A673 (cell line): ENCODE measurements around the gene GGT7. TPM values are rescaled to one million over a fixed set of nuclear protein-coding genes. Genes with fewer than 3 reads are reported as not detected.

Experiments
- BruUV-seq: library from RNA; stranded (reverse); fragments of 400-500 nt; replicated peaks from 2 replicates; lab custom pipeline; 2021; lab: Mats Ljungman, UMichigan
- CTCF ChIA-PET: fragments of 300-600 bp; sonication (Branson Sonifier 250); formaldehyde crosslinking; loops from one replicate; lab custom pipeline; 2022; ENCODE audit warnings: antibody characterized with exemption; lab: Charles Lee
- POLR2A ChIA-PET: fragments of 300-600 bp; sonication (Branson Sonifier 250); formaldehyde crosslinking; loops from one replicate; lab custom pipeline; 2022; ENCODE audit warnings: antibody characterized with exemption; ENCODE audit not compliant: low non-redundant PET; lab: Charles Lee
- DNase-seq: peaks from one replicate; pipeline ENCODE4 v3.0.0-alpha.2; 2015; ENCODE audit warnings: low spot score
- H3K27ac ChIP-seq: fragments of 200-600 bp; sonication (generic); 2 replicates; pipeline ENCODE4 v1.5.1; 2016; ENCODE audit warnings: mixed run types, low read depth, mild to moderate bottlenecking, mixed read lengths, antibody characterized with exemption, low read length; ENCODE audit not compliant: poor library complexity, severe bottlenecking
- H3K27me3 ChIP-seq: fragments of 200-600 bp; sonication (generic); replicated peaks from 2 replicates; pipeline ENCODE4 v1.6.1; 2017; ENCODE audit warnings: mixed run types, low read depth, mild to moderate bottlenecking, mixed read lengths, antibody characterized with exemption, low read length; ENCODE audit not compliant: insufficient read depth, poor library complexity
- H3K36me3 ChIP-seq: fragments of 200-600 bp; sonication (generic); 2 replicates; pipeline ENCODE4 v1.6.1; 2016; ENCODE audit warnings: mixed run types, mild to moderate bottlenecking, mixed read lengths, antibody characterized with exemption, low read length; ENCODE audit not compliant: insufficient read depth, poor library complexity, severe bottlenecking
- H3K4me1 ChIP-seq: fragments of 200-600 bp; sonication (generic); 2 replicates; pipeline ENCODE4 v1.6.1; 2017; ENCODE audit warnings: mixed run types, mild to moderate bottlenecking, mixed read lengths, antibody characterized with exemption, low read length; ENCODE audit not compliant: insufficient read depth, poor library complexity, severe bottlenecking
- H3K4me3 ChIP-seq: fragments of 200-600 bp; sonication (generic); 2 replicates; pipeline ENCODE4 v1.5.1; 2016; ENCODE audit warnings: low read depth, mixed run types, mild to moderate bottlenecking, mixed read lengths, low read length; ENCODE audit not compliant: poor library complexity, severe bottlenecking
- H3K9me3 ChIP-seq: fragments of 200-600 bp; sonication (generic); 2 replicates; pipeline ENCODE4 v1.6.1; 2016; ENCODE audit warnings: mixed run types, low read depth, mild to moderate bottlenecking, mixed read lengths, antibody characterized with exemption, low read length; ENCODE audit not compliant: poor library complexity, severe bottlenecking
- EZH2 ChIP-seq: fragments of 200-600 bp; sonication (generic); IDR thresholded peaks from 2 replicates; pipeline ENCODE4 v1.6.1; 2017; ENCODE audit warnings: borderline replicate concordance, low read depth, mild to moderate bottlenecking, mixed read lengths, antibody characterized with exemption, low read length; ENCODE audit not compliant: poor library complexity, severe bottlenecking
- intact Hi-C: fragments of 100-400 bp; cut with micrococcal nuclease; formaldehyde crosslinking; loops from one replicate; pipeline ENCODE4 v1.10.0; 2022; ENCODE audit not compliant: unreplicated experiment
- total RNA-seq: library from RNA; stranded (reverse); gene quantifications from 2 replicates; pipeline ENCODE4 v1.2.3, GENCODE V29; 2021
- TF ChIP-seq, protein P1 (sequence below): fragments of 300-800, 200-600 bp; sonication (generic); conservative IDR thresholded peaks from 2 replicates; pipeline ENCODE4 v1.5.1; 2017; ENCODE audit warnings: low read depth, mild to moderate bottlenecking, antibody characterized with exemption, low read length, moderate library complexity, mixed read lengths

Gene GGT7
- total RNA-seq, 1 experiment from 2014 or later: 14.1 TPM

DNA sequence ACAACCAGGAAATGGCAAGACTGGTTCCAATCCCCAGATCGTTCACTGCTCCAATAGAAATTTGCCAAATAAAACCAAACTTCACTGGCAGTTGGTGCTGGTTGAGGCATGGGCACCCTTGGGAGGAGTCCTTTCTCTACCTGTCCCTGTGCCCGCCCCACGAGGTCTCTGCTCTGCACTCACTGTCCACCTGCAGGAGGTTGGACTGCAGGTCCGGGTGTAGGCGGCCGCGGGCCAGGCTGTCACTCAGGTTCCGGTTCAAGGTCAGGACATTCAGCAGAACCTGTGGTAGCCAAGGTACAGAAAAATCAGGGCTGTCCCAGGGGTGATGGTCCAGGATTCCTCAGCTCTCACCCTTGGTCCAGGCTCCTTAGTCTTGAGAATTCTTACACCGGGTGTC lies 22.9 kb downstream of the GGT7 start:
- Histone ChIP-seq H3K4me1 (no peaks in the 10 kb centered on the region), H3K27me3 (no peaks in the 10 kb centered on the region), H3K36me3 (peaks cover 11% of the 10 kb centered on the region), H3K4me3 (no peak overlapping the region), H3K27ac (no peak overlapping the region), H3K9me3 (no peaks in the 10 kb centered on the region)
- intact Hi-C loops: no loop called here
- no peak for TF ChIP-seq EZH2
- BruUV-seq: no TSS peak
- DNase-seq: no peak
- CTCF ChIA-PET: no interaction called here
- POLR2A ChIA-PET: no interaction called here

DNA sequence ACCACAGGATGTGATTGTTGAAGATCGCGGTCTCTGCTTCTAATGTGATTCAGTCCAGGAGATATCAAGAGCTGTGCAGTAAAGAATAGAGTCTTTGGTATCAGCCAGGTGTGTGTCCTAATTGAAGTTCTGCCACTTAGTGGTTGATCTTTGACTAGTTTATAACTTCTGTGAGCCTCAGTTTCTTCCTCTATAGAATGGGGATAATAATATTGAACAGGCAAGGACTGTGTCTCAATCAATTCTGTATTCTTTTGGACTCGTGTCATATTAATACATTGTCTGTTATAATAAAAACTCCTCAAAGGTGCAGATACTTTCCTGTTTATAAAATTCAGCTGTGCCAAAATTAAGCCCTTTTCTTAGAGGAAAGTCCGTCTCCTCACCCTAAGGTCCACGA lies 24.1 kb downstream of the GGT7 start:
- ChIA-PET POLR2A (interaction anchor here (0.6 kb wide), 1 partner anchor 427 kb away, joined by 5 read pairs; no protein-coding TSS in a partner anchor), CTCF (no interaction called here)
- H3K27me3 ChIP-seq: no peaks in the 10 kb centered on the region
- TF ChIP-seq EZH2: no peak
- TF ChIP-seq, protein P1, sequence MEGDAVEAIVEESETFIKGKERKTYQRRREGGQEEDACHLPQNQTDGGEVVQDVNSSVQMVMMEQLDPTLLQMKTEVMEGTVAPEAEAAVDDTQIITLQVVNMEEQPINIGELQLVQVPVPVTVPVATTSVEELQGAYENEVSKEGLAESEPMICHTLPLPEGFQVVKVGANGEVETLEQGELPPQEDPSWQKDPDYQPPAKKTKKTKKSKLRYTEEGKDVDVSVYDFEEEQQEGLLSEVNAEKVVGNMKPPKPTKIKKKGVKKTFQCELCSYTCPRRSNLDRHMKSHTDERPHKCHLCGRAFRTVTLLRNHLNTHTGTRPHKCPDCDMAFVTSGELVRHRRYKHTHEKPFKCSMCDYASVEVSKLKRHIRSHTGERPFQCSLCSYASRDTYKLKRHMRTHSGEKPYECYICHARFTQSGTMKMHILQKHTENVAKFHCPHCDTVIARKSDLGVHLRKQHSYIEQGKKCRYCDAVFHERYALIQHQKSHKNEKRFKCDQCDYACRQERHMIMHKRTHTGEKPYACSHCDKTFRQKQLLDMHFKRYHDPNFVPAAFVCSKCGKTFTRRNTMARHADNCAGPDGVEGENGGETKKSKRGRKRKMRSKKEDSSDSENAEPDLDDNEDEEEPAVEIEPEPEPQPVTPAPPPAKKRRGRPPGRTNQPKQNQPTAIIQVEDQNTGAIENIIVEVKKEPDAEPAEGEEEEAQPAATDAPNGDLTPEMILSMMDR: no peak
- no TSS peak for BruUV-seq
- H3K36me3 ChIP-seq: peaks cover 11% of the 10 kb centered on the region
- no peak overlapping the region for H3K27ac ChIP-seq
- no peaks in the 10 kb centered on the region for H3K9me3 ChIP-seq
- H3K4me1 ChIP-seq: no peaks in the 10 kb centered on the region
- intact Hi-C loops: no loop called here
- no peak overlapping the region for H3K4me3 ChIP-seq
- DNase-seq: no peak

DNA sequence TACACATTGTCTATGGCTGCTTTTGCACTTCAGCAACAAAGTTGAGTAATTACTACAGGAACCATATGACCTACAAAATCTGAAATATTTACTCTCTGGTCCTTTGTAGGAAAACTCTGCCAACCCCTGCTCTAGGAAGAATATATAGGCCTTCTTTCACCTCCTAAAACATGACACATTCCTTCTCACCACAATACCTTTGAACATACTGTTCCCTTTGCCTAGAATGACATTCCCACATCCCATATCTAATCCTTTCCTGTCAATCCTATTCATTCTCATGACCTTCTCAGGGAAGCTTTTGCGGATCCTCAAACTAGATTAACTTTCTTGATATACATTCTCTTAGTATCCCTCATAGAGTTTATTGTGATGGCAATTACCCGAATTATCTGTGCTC lies 29.2 kb downstream of the GGT7 start:
- ChIA-PET POLR2A (no interaction called here), CTCF (interaction anchor here (0.7 kb wide), 1 partner anchor 956 kb away, joined by 3 read pairs; no protein-coding TSS in a partner anchor)
- Histone ChIP-seq H3K9me3 (no peaks in the 10 kb centered on the region), H3K27me3 (no peaks in the 10 kb centered on the region), H3K27ac (no peak overlapping the region), H3K36me3 (no peaks in the 10 kb centered on the region), H3K4me3 (no peak overlapping the region), H3K4me1 (no peaks in the 10 kb centered on the region)
- BruUV-seq: no TSS peak
- TF ChIP-seq, protein P1: no peak
- TF ChIP-seq EZH2: no peak
- no peak for DNase-seq
- intact Hi-C loops: no loop called here

DNA sequence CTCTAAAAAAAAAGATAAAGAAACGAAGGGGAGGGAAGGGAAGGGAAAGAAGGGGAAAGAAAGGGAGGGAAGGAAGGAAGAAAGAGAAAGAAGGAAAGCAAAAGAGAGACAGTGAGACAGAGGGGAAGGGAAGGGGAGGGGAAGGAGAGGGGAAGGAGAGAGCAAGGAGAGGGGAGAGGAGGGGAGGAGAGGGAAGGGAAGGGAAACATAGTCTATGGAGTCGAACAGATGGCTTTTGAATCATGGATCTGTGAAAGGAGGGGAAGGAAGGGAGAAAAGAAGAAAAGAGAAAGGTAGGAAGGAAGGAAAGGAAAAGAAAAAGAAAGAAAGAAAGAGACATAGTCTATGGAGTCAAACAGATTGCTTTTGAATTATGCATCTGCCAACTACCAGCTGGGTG lies 30.5 kb downstream of the GGT7 start:
- H3K36me3 ChIP-seq: no peaks in the 10 kb centered on the region
- POLR2A ChIA-PET: interaction anchor here (0.6 kb wide), 1 partner anchor 1568 kb away, joined by 10 read pairs; no protein-coding TSS in a partner anchor
- no peaks in the 10 kb centered on the region for H3K27me3 ChIP-seq
- no peak overlapping the region for H3K4me3 ChIP-seq
- CTCF ChIA-PET: no interaction called here
- H3K9me3 ChIP-seq: no peaks in the 10 kb centered on the region
- no peak for DNase-seq
- no peaks in the 10 kb centered on the region for H3K4me1 ChIP-seq
- no peak overlapping the region for H3K27ac ChIP-seq
- no TSS peak for BruUV-seq
- no peak for TF ChIP-seq EZH2
- TF ChIP-seq, protein P1: no peak
- intact Hi-C loops: no loop called here
